T-helper 22 cell (primary cell): ENCODE data around the gene WASL.
A peak's percentile ranks its signal among the peaks of the same experiment; 100 is the strongest.
"Not testable (repeated sequence)": the region's sequence is repeated elsewhere in the genome, so short reads cannot be mapped to it uniquely, and the experiment has no call there.

Experiments used
- DNase-seq: peaks from one replicate; pipeline ENCODE4 v3.0.0-alpha.2; 2020; ENCODE audit warnings: low read depth

WASL gene

DNA sequence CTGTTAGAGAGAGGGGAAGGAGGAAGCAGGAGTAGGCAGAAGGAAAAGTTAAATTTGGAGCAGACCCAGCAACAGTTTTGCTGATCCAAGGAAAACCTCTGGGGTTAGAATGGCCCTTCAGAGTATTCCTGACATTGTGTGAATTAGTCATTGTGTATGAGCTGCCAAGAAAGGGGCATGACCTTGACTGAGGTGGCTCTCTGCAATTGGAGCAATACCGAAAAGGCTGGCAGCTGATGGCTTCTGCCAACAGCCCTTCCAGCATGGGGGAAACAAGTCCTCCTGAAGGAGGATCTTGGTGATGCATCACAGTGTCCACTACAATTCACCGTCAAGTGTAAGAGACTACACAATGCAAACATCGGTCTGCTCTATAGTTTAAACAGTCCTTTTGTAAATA lies 20.6 kb upstream of the WASL start:
- DNase-seq, result no peak

DNA sequence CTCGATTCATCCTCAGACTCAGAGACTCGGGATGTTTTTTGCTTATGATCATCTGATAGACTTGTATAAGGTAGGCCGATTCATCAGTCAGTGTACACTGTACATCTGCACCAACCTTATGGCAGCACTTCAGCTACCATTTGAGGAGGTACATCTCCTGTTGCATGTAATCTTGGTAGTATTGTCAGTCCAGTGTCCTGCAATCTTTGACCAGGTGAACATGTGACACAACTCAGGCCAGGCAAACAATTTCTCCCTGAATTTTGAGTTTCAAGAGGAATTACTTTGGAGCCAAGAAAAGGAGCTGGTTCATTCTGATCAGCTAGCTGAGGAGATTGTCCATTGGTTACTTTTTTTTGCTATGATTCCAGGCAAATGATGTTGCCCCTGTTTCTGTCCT lies 19.7 kb upstream of the WASL start:
- no peak for DNase-seq

GRCh38 chr7:123763191-123763661 lies 14.4 kb upstream of the WASL start:
- DNase-seq, result no peak

DNA sequence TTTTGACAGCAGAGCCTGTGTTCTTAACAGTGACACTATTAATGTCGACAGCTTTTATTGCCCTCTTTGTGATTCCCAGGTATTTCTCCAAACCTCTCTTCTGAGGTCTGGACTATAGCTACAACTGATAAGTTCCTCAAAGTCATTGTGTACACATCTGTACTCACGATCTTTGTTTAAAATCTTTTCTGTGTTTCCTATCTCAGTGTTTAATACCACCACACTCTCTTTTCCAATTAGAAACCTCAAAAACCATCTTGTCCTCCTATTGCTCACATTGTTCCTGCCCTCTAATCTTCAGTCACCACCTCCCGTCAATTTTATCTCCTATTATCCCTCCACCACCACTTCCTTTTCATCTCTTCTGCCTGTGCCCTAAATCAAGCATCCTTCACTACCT lies 12.9 kb upstream of the WASL start:
- DNase-seq, result no peak

- DNase-seq, result no peak
These were observed 8.3 kb upstream of the WASL start for GRCh38 chr7:123757095-123757494.

DNA sequence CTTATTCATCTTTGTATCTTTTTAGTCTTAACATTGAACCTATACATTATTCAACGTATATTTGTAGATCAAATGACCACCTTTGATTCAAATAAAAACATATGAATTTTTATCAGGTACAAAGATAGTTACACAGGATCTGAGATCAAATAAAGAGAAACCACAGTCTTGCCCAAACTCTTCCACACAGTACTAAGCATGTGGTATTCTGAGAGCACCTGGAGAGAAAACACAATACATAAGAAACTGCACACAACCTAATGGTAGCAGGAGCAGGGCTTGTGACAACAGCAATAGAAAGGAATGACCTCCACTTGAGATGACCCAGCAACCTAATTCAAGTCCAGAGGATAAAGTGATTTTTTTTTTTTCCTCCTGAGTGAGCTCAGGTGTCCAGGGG lies 6.5 kb upstream of the WASL start:
- no peak for DNase-seq

DNA sequence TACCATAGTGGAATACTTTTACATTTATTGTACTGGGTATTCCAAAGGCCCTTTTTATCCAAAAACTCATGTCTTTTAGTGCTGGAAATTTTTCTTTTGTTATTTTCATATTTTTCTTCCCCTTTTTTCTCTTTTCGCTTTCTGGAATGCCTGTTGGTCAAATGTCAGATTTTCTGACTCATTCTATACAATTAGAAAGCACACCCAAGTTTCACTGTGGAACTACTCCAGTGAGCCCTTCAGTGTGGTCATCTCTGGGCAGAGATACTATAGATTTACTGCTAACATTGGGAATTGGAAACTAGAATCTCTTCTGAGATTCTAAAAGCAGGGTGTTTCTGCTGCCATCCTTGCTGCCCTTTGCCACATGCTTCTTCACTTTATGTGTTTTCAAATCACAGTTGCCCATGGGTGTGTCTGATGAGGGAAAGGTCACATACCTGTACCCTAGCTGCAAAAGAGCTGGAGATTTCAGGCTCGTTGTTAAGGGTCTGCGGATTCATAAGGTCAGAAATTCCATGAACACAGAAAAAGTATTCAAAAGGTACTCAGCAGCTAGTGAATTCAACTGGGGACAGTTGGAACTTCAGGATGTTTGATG lies 5.6 kb upstream of the WASL start:
- no peak for DNase-seq

DNA sequence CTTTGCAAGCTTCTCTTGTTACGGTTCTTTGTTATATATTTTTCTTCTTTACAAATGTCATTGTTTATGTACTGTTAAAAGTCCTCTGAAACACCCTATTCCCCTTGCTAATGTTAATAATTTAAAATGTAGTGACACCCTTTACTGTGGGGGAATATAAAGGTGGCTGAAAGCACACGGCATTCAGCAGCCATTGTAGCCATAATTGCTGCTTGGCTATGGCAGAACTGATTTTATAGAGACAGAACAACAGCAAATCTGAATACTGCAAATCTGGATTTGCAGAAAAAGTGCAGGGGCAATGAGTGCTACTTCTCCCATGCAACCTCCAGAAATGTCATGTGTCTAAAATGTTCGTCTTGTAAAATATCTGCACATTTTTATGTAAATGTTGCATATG lies 3.7 kb upstream of the WASL start:
- no peak for DNase-seq

GRCh38 chr7:123751821-123752220 lies 3.0 kb upstream of the WASL start:
- DNase-seq, result no peak

DNA sequence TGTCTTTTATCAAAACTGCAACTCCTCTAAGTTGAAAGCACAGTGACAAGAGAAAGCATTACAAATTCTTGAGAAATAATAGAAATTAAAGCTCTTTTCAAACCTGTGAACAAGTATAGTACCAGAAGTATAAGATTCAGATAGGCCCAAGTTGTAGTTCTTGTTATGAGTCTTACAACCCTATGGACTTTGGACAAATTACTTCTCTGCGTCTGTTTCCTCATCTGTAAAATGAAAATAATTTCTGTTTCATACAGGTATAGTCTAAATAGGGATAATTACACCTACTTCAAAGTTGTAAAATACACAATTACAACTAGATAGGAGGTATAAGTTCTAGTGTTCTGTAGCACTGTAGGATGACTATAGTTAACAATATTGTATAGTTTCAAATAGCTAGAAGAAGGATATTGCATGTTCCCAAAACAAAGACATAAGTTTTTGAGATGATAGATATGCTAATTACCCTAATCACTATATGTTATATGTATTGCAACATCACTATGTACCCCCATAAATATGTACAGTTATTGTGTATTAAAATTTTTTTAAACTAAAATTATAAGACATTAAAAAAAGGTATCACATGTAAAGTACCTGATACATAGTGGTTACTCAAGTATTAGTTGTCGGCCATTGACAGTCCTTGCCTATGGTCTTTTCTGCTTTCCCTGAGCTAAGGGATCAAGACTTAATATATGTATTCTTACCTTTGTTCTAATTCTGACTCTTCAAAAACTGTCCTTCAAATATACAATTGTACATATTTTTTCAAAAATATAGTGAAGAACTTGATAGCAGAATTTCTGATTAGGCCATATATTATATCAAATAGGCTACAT lies 1.8 kb upstream of the WASL start:
- no peak for DNase-seq

GRCh38 chr7:123749537-123749857 lies 694 bp upstream of the WASL start:
- no peak for DNase-seq

DNA sequence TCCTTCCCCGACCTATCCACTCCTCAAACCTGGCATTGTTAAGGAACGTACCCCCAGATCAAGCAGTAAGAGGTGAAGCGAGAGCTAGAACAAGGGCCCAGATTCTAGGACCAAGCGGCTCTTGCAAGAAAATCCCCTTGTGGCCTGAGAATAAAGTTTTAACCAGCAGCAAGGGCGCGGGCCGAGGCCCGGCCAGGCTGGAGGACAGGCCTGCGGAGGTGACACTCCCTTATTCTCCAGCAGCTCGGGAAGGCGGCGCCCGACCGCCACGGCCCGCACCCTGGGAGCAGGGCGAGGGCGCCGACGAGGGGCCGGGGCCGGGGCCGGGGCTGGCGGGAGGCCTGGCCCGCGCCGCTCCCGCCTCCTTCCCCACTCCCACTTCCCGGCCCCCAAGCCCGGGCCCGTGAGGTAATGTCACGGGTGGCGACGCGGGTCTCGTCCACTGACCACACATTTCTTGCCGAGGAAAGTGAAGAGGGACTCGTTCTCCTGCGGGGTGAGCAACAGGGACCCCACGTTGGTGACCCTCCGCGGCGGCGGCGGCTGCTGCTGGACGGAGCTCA lies 551 bp downstream of the WASL start:
- peak; percentile 7 for DNase-seq

DNA sequence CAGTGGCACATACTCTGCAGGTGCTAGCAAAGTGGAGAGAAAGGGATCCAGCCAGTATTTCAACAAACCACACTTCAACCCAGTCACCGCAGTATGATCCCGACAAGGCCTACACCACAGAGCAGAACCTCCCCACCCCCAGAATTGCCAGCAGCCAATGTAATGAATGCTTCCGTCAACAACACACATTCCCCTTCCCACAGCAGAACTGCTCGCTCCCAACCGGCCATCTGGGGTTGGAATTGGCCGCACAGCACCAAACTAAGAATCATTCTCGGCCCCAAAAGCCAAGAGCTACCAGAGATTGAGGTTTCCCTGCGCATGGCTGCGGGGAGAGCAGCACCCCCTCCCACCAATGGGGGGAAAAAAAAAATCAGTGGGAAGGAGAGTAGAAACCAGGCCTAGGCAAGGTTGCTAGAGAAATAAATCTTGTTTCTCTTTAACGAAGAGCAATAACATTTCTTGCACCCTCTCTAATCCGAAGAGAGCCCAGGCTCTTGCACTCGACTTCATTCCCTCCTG lies 1.1 kb downstream of the WASL start:
- no peak for DNase-seq

GRCh38 chr7:123746931-123747488 lies 1.8 kb downstream of the WASL start:
- DNase-seq, result no peak

- DNase-seq, result no peak
These were observed 2.7 kb downstream of the WASL start for GRCh38 chr7:123746055-123746454.

GRCh38 chr7:123745437-123745836 lies 3.4 kb downstream of the WASL start:
- DNase-seq, result no peak

DNA sequence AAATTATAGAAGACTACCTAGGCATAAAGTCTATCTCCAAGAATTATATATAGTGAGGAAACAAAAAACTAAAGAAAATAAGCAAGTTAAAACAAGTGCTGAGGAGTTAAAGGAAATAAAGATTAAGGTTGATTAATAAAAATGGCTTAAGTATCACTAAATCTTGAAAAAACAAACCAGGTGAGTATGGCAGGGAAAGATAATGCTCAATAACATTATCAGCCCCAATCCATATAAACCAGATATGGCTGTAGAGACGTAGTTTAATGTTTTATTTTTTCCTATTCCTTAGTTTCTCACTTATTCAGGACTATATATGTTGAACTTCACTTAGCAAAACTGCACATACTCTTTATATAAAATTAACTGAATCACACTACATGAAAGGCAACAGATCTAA lies 4.4 kb downstream of the WASL start:
- DNase-seq, result no peak

- DNase-seq, result no peak
These were observed 6.9 kb downstream of the WASL start for GRCh38 chr7:123741940-123742339.

DNA sequence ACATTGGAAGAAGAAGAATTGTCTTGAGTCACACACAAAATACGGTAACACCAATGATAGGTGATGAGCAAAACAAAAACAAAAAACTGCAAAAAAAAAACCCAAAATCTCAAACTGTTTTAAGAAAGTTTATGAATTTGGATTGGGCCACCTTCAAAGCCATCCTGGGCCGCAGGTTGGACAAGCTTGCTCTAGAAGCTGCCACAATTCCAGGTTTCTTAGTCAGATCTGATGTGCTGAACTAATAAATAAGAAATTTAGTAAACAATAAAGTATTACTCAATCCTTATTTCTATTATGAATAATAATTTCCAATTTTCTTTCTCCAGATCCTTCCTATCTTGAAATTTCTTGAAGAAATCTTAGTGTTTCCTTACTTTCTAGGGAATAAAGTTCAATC lies 10.0 kb downstream of the WASL start:
- DNase-seq, result no peak

GRCh38 chr7:123738356-123738755 lies 10.4 kb downstream of the WASL start:
- DNase-seq, result no peak

DNA sequence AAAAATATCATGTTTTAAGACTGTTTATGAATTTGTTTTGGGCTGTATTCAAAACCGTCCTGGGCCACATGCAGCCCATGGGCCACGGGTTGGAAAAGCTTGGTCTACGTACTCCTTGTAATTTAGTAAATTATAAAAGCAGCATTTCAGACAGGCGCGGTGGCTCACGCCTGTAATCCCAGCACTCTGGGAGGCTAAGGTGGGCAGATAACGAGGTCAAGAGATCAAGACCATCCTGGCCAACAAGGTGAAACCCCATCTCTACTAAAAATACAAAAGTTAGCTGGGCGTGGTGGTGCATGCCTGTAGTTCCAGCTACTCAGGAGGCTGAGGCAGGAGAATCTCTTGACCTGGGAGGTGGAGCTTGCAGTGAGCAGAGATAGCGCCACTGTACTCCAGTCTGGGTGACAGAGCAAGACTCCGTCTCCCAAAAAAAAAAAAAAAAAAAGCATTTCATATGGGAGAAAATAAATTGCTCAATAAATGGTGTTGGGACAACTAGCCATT lies 11.6 kb downstream of the WASL start:
- not testable (repeated sequence) for DNase-seq

DNA sequence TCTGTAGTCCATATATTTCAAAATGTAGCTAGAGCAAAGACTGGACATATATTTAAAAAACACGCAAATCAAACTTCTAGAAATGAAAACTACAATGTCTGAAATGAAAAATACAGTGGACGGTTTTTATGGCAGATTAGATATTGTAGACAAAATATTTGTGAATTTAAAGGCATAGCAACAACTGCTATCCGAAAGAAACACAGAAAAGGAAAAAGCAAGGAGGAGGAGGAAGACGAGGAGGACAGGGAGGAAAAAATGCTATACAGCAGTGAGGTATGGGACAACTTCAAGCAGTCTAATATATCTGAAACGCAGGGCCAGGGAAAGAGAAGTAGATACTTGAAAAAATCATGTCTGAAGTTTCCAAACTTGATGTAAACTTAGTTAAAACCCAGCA lies 13.3 kb downstream of the WASL start:
- DNase-seq, result no peak

GRCh38 chr7:123734498-123734897 lies 14.3 kb downstream of the WASL start:
- no peak for DNase-seq
